Stimulated activated CD4-positive, alpha-beta T cell treated with anti-CD3 and anti-CD28 coated beads, TNF-alpha, amount 100 ng/mL, for 4 hours (primary cell): ENCODE results near the gene CHTOP.

Experiments
- DNase-seq, 3 experiments: peaks; one replicate each; pipeline ENCODE4 v3.0.0-alpha.2; 2020; ENCODE audit warnings: low read depth in 3 of 3

The CHTOP gene

GRCh38 chr1:153685544-153686340 is 51.9 kb downstream of the CHTOP start:
- no peak for DNase-seq

DNA sequence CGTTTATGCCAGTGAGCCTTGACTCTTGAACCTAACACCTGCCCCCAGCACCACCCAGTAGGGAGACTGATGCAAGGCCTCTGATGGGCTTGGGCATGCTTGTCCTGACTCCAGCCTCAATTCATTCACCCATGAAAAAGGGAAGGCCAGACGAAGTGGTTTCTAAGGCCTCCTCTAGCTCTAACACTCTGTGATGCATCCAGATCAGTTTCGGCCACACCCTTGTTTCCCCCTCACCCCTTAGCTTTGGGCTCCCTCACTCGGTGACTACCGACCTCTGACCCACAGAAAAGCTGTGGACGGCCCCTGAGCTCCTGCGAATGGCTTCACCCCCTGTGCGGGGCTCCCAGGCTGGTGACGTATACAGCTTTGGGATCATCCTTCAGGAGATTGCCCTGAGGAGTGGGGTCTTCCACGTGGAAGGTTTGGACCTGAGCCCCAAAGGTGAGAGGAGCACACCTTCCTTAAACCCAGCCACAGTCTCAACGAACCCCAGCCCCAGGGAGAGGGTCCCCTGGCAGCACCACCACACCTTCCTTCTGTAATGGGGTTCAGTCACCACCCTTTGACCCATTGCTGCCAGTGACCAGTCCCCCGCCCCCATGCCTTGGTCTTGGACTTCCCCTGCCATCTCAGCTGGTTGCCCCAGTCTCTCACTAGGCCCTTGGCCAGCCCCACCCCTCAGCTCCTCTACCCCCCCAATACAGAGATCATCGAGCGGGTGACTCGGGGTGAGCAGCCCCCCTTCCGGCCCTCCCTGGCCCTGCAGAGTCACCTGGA is 53.7 kb downstream of the CHTOP start:
- no peak for DNase-seq

DNA sequence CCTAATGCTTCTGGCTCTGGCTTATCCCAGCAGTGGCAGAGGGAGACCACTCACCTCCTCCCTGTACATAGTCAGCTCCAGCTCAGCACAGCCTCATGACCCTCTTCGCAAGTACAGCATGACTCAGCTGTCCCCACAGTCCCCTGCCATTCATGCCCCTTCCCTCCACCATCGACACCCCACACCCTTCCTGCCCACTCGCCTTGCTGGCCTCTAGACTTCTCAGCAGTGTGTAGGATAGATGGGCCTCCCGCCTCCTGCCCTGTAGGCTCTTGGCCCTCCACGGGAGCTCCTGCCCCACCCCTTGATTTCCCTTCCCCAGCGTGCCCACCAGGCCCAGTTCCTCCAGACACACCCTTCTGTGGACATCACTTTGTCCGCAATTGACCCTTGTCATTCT is 54.4 kb downstream of the CHTOP start:
- DNase-seq = no peak

DNA sequence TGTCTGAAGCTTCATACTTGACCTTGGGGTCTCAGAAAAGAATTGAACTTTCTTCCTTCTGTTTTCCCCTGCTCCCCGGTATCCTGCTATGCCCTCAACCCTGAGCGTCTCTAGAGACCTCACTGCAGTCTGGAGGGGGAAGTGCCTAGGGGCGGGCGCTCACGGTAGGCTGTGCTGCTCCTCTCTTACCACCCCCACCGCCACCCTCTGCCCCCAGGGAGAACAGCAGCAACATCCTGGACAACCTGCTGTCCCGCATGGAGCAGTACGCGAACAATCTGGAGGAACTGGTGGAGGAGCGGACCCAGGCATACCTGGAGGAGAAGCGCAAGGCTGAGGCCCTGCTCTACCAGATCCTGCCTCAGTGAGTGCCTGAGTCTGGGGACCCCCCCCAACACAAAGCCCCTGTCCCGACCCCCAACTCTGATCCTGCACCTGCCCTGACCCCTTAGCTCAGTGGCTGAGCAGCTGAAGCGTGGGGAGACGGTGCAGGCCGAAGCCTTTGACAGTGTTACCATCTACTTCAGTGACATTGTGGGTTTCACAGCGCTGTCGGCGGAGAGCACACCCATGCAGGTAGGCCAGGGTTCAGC is 55.0 kb downstream of the CHTOP start:
- DNase-seq = no peak

DNA sequence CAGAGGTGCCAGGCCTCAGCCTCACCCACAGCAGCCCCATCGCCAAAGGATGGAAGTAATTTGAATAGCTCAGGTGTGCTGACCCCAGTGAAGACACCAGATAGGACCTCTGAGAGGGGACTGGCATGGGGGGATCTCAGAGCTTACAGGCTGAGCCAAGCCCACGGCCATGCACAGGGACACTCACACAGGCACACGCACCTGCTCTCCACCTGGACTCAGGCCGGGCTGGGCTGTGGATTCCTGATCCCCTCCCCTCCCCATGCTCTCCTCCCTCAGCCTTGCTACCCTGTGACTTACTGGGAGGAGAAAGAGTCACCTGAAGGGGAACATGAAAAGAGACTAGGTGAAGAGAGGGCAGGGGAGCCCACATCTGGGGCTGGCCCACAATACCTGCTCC is 59.6 kb downstream of the CHTOP start:
- no peak for DNase-seq
